Measurements from ENCODE around the gene CEP295NL. TPM values are rescaled to one million over a fixed set of nuclear protein-coding genes. Genes with fewer than 3 reads are reported as not detected.

Gene CEP295NL
- polyA plus RNA-seq, 2 of the 4 experiments (the other 2 are of a cell fraction): 0.10 to 0.13 TPM

- ATAC-seq: peak; percentile 91 to 94
- Histone ChIP-seq H3K4me3 (no peak overlapping the region), H3K27ac (peak overlapping the region; percentile 81 to 92), H3K4me1 (peaks cover 36% of the 10 kb centered on the region), H3K9me3 (no peaks in the 10 kb centered on the region; the same call in 2 of the 3 replicates), H3K4me2 (peak overlapping the region; percentile 59)
- ChIA-PET POLR2A (interaction anchor here (0.5 to 0.8 kb wide), 3 partner anchors 18 to 1703 kb away, joined by 3 read pairs; no protein-coding TSS in a partner anchor), CTCF (interaction anchor here (0.7 to 17.8 kb wide), 7 partner anchors 10 to 133 kb away, joined by 3 to 321 read pairs (median 4); no protein-coding TSS in a partner anchor)
- peak; percentile 7 for FAIRE-seq
- DNase-seq (ENCODE audit: low read depth in 1 of 2, low spot score in 1 of 2): peak; percentile 87 to 94
- 35% methylated on average over 17 of the region's 17 CpGs for WGBS (ENCODE audit: missing lambda C conversion rate)
- TF ChIP-seq CTCF (IDR thresholded peaks at IDR 0.05): no peak
- TF ChIP-seq ZC3H11A (IDR thresholded peaks at IDR 0.05): no peak
- peak in 1 of 2 experiments; percentile 19; a peak in 1 of 5 replicates for TF ChIP-seq RAD21 (conservative IDR thresholded peaks at IDR 0.05 in 1 of 2, IDR thresholded peaks at IDR 0.05 in 1 of 2)
- TF ChIP-seq KDM1A (IDR thresholded peaks at IDR 0.05; ENCODE audit: low read depth): peak; percentile 78
- no peak for TF ChIP-seq HEYL (CRISPR knock-in tag; IDR thresholded peaks at IDR 0.05)
- no peak for TF ChIP-seq NFE2L2 (conservative IDR thresholded peaks at IDR 0.05; ENCODE audit: low read length)
- TF ChIP-seq, protein P1, sequence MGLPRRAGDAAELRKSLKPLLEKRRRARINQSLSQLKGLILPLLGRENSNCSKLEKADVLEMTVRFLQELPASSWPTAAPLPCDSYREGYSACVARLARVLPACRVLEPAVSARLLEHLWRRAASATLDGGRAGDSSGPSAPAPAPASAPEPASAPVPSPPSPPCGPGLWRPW (IDR thresholded peaks at IDR 0.05): no peak
- TF ChIP-seq MAZ (IDR thresholded peaks at IDR 0.05; ENCODE audit: borderline replicate concordance, low read depth, low read length): no peak
- TF ChIP-seq, protein P2, sequence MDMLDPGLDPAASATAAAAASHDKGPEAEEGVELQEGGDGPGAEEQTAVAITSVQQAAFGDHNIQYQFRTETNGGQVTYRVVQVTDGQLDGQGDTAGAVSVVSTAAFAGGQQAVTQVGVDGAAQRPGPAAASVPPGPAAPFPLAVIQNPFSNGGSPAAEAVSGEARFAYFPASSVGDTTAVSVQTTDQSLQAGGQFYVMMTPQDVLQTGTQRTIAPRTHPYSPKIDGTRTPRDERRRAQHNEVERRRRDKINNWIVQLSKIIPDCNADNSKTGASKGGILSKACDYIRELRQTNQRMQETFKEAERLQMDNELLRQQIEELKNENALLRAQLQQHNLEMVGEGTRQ (IDR thresholded peaks at IDR 0.05): peak; percentile 79
- TF ChIP-seq CBX2 (IDR thresholded peaks at IDR 0.05; ENCODE audit: borderline replicate concordance, low read depth): no peak
- peak; percentile 40 for TF ChIP-seq POLR2A (IDR thresholded peaks at IDR 0.05; ENCODE audit: low read length)
- 0 out of 4 replicates have a peak, but pooled peaks of 1 of the 2 experiments have one; percentile 36 for TF ChIP-seq CEBPB (IDR thresholded peaks at IDR 0.05)
- no peak for TF ChIP-seq ELK1 (IDR thresholded peaks at IDR 0.05; ENCODE audit: low read depth, low read length)
- TF ChIP-seq ZFP36 (IDR thresholded peaks at IDR 0.05; ENCODE audit: borderline replicate concordance, partially characterized antibody): no peak
- TF ChIP-seq CBX8 (IDR thresholded peaks at IDR 0.05): no peak
- TF ChIP-seq FOXS1 (CRISPR knock-in tag; IDR thresholded peaks at IDR 0.05): no peak
- TF ChIP-seq RNF2 (IDR thresholded peaks at IDR 0.05; ENCODE audit: borderline replicate concordance, low read depth): no peak
- TF ChIP-seq RFX5 (IDR thresholded peaks at IDR 0.05): peak; percentile 43; the same call in 1 of the 2 replicates
- TF ChIP-seq NR3C1 (IDR thresholded peaks at IDR 0.05): no peak
- TF ChIP-seq HOXB5 (CRISPR knock-in tag; IDR thresholded peaks at IDR 0.05): peak; percentile 81
- TF ChIP-seq KDM5A (IDR thresholded peaks at IDR 0.05): no peak
- no peak for TF ChIP-seq NPAS2 (CRISPR knock-in tag; IDR thresholded peaks at IDR 0.05; ENCODE audit: borderline replicate concordance)
- TF ChIP-seq RARB (CRISPR knock-in tag; IDR thresholded peaks at IDR 0.05): no peak
- no peak for TF ChIP-seq TP53 (CRISPR knock-in tag; IDR thresholded peaks at IDR 0.05)
- TF ChIP-seq EP300 (IDR thresholded peaks at IDR 0.05): no peak; a peak in 1 of 5 replicates
- TF ChIP-seq, protein P3, sequence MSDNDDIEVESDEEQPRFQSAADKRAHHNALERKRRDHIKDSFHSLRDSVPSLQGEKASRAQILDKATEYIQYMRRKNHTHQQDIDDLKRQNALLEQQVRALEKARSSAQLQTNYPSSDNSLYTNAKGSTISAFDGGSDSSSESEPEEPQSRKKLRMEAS (IDR thresholded peaks at IDR 0.05): peak; percentile 99
- no peak; the same call in 1 of the 2 replicates for TF ChIP-seq ZSCAN20 (CRISPR knock-in tag; IDR thresholded peaks at IDR 0.05)
- TF ChIP-seq, protein P4, sequence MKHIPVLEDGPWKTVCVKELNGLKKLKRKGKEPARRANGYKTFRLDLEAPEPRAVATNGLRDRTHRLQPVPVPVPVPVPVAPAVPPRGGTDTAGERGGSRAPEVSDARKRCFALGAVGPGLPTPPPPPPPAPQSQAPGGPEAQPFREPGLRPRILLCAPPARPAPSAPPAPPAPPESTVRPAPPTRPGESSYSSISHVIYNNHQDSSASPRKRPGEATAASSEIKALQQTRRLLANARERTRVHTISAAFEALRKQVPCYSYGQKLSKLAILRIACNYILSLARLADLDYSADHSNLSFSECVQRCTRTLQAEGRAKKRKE (CRISPR knock-in tag; IDR thresholded peaks at IDR 0.05; ENCODE audit: low read depth): peak; percentile 87
- no peak for TF ChIP-seq CHD2 (IDR thresholded peaks at IDR 0.05; ENCODE audit: low read length, partially characterized antibody)
- TF ChIP-seq FOSB (CRISPR knock-in tag; IDR thresholded peaks at IDR 0.05): 0 out of 2 replicates have a peak, but pooled peaks have one; percentile 38
- TF ChIP-seq POLR2AphosphoS2 (conservative IDR thresholded peaks at IDR 0.05; ENCODE audit: low read length): no peak
- no peak for TF ChIP-seq CHD4 (IDR thresholded peaks at IDR 0.05; ENCODE audit: borderline replicate concordance)
- no peak for TF ChIP-seq ESRRA (IDR thresholded peaks at IDR 0.05; ENCODE audit: borderline replicate concordance, low read length)
- no peak for TF ChIP-seq PHF8 (IDR thresholded peaks at IDR 0.05; ENCODE audit: borderline replicate concordance, low read depth)
- TF ChIP-seq FOSL2 (IDR thresholded peaks at IDR 0.05): peak; percentile 83
- TF ChIP-seq FOSL2 (CRISPR knock-in tag; IDR thresholded peaks at IDR 0.05): peak; percentile 96
These were observed 40.7 kb downstream of the CEP295NL start for GRCh38 chr17:78862073-78863023.

Data from A549 (cell line).